Fibroblast of skin of left quadriceps (primary cell): ENCODE data around the gene ANKMY1.
"Not testable (repeated sequence)": the region's sequence is repeated elsewhere in the genome, so short reads cannot be mapped to it uniquely, and the experiment has no call there.

Source experiments
- DNase-seq, 2 experiments: peaks; one replicate each; pipeline ENCODE4 v3.0.0-alpha.2; 2013; ENCODE audit warnings: low read depth in 2 of 2

ANKMY1 gene

DNA sequence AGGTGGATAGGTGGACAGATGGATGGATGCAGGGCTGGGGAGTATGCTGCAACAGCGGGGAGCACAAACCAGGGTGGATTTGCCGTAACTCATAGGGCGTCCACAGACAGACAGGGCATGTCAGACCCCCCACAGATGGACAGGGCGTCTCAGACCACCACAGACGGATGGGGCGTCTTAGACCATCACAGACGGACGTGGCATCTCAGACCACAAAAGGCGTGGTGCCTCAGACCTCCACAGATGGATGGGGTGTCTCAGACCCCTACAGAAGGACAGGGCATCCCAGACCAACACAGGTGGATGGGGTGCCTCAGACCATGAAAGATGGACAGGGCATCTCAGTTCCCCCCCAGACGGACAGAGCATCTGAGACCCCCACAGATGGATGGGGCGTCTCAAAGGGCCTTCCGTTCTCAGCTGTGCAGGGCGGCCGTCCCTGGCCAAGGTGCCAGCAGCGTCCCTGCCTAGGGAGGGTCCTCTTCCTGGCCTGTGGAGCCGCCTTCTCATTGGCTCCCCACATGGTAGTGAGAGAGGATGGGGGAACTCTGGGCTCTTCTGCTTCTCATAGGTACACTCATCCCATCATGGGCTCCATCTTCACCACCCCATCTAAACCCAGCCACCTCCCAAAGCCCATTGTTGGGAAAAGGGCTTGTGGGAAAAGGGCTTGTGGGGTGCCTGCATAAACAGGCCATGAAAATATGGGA, 2.1 kb downstream of the ANKMY1 start:
- no peak for DNase-seq

DNA sequence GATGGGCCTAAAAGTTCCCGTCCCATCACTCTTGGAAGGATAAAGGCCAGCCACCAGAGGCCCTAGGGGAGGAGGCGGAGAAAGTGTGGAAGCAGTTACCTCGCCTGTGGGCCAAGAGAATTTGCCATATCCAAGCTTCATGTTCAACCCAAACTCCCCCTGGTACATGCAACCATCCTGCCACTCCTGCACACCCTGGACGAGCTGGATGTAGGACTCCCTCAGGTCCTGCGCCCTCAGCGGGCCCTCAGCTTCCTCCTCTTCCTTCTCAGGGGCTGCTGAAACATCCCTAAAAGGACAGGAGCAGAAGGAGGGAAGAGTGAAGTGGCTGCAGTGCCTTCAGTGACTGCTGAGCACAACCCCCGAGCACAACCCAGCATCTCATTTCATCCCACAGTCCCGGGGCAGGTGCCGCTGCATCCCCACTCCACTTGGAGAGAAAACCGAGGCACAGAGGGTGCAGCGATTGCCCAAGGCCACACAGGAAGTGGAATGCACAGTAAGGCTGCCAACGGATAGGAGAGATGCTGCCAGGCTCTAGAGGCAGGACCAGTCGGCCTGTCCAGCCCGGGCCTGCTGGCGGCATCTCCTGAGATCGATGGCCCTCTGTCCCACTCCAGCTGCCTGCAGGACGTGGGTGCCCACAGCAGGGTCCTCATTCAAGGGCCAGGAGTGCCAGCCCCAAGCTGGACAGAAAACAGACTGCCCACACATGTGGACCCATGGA, 2.9 kb downstream of the ANKMY1 start:
- no peak for DNase-seq

DNA sequence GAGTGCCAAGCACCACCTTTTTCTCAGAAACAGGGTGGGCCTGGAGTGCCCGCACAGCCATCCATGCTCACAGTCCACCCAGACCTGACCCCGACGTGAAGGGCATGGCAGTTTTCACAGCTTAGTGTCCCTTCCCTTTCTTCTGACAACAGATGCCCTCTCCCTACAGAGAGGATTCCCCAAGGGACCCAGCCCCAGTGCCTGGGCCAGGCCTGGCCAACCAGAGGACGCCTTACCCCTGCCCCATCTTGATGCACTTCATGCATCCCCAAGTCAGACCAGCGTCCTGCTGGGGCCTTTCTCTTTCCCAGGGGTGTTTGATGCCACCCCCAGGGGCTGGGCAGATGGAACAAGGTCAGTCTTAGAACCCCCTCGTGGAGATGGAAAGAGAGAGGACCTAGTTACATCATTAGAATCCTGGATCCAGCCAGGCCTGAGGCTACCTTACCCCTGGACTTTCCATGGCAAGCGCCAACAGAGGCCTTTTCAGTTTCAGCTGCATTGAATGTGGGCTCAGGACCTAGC, 3.8 kb downstream of the ANKMY1 start:
- DNase-seq, result no peak

DNA sequence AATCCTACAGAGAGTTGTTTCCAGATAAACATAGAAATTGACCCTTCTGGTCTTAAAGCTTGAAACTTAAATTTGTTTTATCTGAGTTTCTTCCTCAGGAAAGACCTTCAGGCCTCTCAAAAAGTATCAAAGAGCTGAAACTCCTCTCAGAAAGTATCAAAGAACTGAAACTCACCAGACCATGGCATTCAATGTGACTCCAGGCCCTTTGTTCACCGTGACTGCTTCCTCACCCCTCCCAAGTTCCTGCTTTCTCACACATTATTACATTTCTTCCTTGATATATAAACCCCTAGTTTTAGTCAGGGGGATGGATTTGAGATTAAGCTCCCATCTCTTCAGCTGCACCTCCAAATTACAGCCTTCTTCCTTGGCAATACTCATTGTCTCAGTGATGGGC, 6.0 kb downstream of the ANKMY1 start:
- DNase-seq, result no peak

DNA sequence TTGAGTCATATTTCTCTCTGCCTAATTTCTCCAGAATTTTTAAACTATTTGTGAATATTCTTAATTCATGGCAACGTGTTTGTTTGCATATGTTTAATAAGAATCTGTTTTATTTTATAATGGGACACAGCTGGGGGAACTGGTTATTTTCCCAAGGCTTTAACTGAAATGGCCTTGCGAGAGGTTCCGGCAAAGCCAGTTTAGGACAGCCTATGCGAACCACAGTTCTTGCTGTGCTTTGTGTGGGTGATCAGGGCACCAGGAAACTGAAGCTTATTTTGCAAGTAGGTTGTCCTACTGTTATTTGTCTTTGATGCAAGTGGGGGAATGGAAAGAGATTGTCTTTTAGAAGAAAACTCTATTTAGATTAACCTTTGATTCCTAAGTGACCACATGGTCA, 6.5 kb downstream of the ANKMY1 start:
- no peak for DNase-seq

DNA sequence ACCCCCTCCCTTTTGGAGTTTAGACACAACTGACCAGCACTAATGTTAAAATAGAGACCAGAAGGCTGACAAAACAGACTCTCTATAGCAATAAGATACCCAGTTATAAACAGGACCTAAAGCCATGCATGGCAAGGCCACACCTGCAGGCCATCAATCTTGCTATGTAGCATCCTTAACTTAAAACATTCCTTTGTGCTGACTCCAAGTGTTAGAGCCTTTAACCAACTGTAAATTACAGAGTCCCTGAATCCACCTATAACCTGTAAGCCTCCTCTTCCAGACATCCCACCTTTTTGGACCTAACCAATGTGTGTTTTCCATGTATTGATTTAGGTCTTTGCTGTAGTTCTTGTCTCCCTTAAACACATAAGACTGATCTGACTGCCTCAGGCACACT, 17.9 kb downstream of the ANKMY1 start:
- DNase-seq, result no peak

DNA sequence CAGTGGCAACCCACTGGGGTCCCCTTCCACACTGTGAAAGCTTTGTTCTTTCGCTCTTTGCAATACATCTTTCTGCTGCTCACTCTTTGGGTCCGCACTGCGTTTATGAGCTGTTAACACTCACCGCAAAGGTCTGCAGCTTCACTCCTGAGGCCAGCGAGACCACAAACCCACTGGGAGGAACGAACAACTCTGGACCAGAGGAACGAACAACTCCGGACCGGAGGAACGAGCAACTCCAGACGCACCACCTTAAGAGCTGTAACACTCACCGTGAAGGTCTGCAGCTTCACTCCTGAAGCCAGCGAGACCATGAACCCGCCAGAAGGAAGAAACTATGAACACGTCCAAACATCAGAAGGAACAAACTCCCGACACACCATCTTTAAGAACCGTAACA, 18.7 kb downstream of the ANKMY1 start:
- not testable (repeated sequence) for DNase-seq

DNA sequence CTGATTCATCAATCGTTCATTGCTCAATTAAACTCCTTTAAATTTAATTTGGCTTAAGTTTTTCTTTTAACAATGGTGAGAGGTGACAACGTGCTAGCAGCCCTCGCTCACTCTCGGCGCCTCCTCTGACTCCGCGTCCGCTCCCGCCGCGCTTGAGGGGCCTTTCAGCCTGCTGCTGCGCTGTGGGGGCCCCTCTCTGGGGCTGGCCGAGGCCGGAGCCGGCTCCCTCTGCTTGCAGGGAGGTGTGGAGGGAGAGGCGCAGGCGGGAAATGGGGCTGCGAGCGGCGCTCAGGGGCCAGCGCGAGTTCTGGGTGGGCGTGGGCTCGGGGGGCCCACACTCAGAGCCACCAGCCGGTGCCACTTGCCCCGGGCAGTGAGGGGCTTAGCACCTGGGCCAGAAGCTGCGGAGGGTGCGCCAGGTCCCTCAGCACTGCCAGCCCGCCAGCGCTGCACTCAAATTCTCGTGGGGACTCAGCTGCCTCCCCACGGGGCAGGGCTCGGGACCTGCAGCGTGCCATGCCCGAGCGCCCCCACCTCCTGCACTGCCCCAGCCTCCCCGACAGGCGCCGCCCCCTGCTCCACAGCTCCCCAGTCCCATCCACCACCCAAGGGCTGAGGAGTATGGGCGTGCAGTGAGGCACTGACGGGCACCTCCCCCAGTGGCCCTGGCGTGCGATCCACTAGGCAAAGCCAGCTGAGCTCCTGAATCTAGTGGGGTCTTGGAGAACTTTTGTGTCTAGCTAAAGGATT, 19.6 kb downstream of the ANKMY1 start:
- no peak for DNase-seq

DNA sequence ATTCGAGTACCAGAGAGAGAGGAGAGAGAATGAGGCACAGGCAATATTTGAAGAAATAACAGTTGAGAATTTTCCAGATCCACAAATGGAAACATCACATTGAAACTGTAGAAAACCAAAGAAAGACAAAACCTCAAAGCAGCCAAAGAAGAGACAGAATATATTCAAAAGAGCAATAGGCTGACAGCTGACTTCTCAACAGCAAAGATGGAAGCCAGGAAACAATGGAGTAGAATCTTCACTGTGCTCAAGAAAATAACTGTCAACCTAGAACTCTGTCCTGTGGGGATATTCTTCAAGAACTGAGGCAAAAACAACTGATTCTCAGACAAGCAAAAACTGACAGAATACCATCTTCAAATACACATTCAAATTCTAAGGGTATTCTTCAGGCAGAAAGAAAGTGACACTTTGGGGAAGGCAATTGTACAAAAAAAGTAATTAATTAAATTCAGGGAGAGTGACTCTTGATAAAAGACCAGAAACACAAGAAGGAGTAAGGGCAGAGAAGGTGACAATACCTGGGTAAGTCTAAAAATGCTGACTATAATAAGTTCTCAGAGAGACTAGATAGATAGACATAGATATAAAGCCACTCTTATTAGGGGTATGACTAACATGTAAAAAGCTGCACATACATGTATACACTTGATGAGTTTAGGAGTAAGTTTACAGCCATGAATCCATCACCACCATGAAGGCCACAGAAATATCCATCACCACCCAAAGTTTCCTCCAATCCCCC, 25.6 kb downstream of the ANKMY1 start:
- DNase-seq, result no peak

DNA sequence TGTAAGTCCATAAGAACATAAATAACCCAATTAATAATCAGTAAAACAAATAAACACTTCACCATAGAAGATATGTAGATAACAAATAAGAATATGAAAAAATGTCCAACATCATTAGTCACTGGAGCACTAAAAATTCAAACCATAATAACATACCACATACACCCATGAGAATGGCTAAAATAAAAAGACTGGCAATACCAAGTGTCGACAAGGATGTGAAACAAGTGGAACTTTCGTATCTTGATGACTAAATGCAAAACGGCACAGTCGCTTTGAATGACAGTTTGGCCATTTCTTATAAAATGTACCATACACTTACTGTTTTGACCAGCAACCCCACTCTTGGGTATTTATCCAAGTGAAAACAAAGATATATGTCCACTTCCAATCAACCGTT, 26.8 kb downstream of the ANKMY1 start:
- no peak for DNase-seq

DNA sequence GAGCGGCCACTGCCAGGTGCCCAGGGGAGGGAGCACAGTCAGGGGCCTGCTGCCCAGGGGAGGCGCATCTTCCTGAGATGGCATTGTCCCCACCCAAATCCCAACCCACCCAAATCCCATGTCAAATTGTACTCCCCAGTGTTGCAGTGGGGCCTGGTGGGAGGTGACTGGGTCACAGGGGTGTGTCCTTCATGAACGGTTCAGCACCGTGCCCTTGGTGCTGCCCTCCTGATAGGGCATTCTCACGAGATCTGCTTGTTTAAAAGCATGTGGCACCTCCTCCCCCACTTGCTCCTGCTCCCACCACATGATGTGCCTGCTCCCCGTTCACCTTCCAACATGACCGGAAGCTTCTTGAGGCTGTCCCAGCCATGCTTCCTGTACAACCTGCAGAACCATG, 27.6 kb downstream of the ANKMY1 start:
- DNase-seq, result no peak

DNA sequence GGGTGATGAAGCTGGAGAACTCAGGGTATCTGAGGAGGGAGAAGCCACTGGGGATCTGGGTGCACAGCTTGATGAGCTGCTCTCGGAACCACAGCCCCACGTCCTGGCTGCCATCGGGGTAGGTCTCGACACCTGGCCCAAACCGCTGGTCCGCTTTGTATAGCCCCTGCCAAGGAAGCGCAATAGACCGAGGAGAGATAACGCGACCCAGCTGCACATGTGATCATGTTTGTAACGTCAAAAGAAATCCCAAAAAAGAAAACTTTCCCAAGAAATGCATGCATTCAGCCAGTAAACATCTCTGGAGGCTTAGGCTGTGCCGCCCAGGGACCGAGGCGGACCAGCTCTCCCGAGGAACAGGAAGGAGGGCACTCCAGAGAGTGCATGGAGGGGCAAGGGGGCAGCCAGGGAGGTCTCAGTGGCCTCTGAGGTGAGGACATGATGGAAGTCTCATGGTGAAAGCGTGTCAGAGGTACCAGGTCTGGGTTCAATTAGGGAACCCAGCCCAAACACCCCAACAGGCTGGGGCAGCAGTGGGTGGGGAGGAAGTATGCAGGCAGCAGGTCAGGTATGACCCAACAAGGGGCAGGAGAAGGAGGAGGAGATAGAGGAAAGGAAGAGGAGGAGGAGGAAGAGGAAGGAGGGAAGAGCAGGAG, 28.3 kb downstream of the ANKMY1 start:
- DNase-seq, result no peak

DNA sequence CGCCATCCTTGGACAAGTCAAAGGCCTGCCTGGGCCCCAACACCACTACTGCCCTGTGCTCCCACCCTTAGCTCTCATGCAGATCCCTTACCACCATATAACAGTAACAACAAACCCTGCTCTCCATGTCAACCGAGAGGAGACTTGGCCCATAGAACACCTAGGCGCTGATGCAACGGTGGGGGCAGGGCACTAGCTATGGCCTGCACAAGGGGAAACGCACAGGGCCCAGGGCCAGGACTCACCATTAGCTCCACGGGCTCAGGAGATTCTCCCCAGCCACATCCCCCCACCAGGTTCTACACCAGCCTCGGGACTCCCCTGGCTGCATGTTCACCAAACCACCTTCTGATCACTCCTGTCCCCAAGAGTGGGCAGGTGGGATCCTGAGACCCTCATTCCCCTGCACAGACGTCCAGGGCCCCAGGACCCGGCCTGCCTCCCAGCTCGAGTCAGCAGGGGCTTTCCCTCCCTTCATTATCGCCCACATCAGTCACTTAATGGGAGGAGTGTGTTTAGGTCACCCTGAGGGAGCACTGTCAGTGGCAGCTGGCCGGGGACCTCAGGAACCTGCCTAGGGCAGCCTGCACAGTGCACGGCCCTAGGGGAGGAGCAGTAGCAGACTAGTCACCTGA, 29.3 kb downstream of the ANKMY1 start:
- DNase-seq, result no peak

DNA sequence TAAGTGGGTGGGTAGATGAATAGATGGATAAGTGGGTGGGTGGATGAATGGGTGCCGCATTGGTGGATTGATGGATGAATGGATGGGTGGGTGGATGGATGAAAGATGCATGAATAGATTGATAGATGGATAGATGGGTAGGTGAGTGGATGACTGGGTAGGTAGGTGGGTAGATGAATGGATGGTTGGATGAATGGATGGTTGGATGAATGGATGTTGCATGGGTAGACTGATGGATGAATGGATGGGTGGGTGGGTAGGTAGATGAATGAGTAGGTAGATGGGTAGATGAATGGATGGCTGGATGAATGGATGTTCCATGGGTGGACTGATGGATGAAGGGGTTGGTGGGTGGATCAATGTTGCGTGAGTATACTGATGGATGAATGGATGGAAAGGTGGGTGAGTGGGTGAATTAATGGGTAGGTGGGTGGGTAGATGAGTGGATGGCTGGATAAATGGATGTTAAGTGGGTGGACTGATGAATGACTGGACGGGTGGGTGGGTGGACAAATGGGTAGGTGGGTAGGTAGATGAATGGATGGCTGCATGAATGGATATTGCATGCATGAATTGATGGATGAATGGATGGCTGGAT, 30.5 kb downstream of the ANKMY1 start:
- DNase-seq, result no peak

DNA sequence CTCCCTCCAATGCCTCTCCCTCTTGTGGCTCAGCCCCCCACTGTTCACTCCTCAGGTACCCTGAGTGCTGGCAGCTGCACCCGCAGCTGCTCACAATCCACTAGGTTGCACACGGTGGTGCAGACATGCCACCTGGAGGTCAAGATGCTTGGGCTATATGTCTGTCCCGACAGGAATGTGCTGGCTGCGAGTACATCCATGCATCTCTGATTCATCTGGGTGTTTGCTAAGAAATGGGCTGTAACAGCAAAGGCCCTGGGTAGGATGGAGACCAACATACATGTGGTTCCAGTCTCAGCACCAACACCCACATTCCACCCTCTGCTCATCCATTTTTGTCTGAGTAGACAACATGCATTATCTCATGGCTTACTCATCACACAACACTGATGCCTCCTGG, 31.3 kb downstream of the ANKMY1 start:
- DNase-seq, result no peak

DNA sequence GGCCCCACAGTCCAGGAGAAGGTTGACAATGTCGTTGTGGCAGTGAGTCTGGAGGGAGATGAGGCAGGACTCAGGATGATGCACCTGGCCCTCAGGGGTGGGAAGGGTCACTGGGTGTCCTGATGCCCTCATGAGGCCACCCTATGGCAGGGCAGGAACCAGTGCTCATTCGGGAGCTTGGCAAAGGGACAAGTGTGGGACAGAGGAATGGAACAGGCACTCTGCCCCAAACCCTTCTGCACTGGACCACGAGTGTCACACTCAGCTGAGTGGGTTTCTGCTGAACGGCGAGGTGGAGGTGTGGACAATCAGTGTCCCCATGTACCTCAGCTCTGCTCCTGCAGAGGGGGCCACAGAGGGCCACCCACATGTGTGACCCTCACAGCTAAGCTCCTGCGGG, 32.0 kb downstream of the ANKMY1 start:
- no peak for DNase-seq

DNA sequence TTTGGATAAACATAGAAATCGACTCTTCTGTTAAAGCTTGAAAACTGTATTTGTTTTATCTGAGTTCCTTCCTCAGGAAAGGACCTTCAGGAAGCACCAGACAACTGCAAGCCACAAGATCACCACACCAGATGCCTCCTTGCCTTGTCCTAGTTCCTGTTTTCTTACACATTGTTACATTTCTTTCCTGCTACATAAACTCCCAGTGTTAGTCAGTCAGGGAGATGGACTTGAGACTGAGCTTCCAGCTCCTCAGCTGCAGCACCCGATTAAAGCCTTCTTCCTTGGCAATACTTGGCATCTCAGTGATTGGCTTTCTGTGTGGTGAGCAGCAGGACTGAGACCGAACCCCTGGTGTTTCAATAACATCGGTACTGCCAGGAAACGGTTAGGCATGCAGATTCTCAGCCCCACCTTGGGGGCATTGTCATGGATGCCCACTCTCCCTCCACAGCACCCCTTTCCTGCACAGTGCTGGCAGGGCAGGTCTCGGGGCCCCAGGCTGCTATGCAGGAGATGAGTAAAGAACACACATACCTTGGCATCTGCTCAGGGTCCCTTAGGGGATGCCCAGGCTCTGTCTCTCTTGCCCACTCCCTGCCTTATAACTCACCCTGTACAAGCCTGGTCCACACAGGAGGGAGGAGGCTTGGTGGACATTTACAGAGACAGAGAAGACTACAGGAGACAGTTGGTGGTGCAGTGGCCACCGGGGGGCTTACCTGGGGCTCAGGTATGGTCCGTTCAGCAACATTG, 32.6 kb downstream of the ANKMY1 start:
- DNase-seq, result no peak

DNA sequence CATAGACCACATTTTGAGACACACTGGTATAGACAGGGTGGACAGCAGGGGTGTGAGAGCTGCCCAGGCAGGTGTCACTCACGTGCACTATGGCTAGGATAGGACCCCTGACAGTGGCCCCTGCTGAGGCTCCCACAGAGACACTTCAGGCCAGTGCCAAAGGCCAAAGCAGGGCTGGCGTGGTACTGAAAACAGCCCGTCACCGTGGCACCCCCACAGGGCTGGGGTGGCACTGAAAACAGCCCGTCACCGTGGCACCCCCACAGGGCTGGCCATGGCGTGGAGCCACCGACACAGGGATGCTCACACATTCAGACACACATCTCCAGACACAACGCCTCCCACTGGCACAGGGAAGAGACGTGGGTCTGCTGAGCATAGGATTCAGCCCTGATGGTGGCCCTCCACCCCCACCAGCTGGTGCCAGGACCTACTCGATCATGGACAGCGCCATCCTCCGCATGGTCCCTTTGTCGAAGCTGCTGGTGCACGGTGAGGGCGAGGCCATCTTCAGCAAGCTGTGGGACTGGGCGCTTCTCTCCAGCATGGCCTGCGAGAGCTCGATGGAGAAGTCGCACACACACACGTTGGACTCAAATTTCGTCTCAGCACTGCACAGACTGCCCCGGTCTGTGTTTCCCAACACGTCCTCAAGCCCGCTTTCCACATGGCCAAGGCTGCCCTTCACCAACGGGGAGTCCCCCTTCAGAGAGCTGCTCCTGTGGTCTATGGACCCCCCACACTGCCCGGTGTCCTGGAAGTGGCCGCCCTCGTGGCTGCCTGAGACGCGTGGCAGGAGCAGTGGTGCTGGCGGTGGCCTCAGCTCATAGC, 34.1 kb downstream of the ANKMY1 start:
- no peak for DNase-seq

DNA sequence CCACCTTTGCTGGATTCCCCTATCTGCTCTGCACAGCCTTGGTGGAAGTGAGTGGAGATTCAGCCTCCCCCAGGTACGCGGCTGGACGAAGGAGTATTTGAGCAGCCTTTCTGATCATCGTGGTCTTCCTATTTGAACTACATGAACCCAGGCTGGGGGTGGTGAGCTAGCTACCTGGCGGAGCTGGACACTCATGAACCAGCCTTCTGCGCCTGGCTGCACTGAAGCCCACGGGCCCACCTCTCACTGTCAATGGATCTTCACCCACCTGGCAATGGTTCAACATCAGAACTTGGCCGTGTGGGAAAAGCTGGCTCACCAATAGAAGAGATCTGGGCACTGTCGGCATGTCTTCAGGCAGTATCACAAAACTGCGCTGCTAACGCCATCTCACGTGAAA, 35.4 kb downstream of the ANKMY1 start:
- no peak for DNase-seq
